ENCODE measurements around the gene NPEPL1.

The NPEPL1 gene

GRCh38 chr20:58760856-58761255 is 68.3 kb downstream of the NPEPL1 start:
- no peak overlapping the region for H3K4me3 ChIP-seq (ENCODE audit: low read depth, low read length)
- no peak for DNase-seq (ENCODE audit: low read depth)
- TF ChIP-seq CTCF (IDR thresholded peaks at IDR 0.05; ENCODE audit: control insufficient read depth, extremely low read depth, insufficient read depth): no peak

- no peak for DNase-seq (ENCODE audit: low read depth)
- TF ChIP-seq CTCF (IDR thresholded peaks at IDR 0.05; ENCODE audit: control insufficient read depth, extremely low read depth, insufficient read depth): no peak
- H3K4me3 ChIP-seq (ENCODE audit: low read depth, low read length): no peak overlapping the region
Observed at GRCh38 chr20:58762120-58762519, 69.5 kb downstream of the NPEPL1 start.

- no peak for DNase-seq (ENCODE audit: low read depth)
- no peak for TF ChIP-seq CTCF (IDR thresholded peaks at IDR 0.05; ENCODE audit: control insufficient read depth, extremely low read depth, insufficient read depth)
- no peak overlapping the region for H3K4me3 ChIP-seq (ENCODE audit: low read depth, low read length)
Observed at GRCh38 chr20:58763076-58763475, 70.5 kb downstream of the NPEPL1 start.
